ENCODE measurements around the gene MRRF.

Gene MRRF

GRCh38 chr9:122277285-122277897, 12.7 kb downstream of the MRRF start:
- no peak for TF ChIP-seq ZNF274 (IDR thresholded peaks at IDR 0.05; ENCODE audit: low read depth, low read length)
- no peak overlapping the region for H3K4me3 ChIP-seq (ENCODE audit: low read length)

GRCh38 chr9:122281368-122281767, 16.7 kb downstream of the MRRF start:
- no peak for TF ChIP-seq ZNF274 (IDR thresholded peaks at IDR 0.05; ENCODE audit: low read depth, low read length)
- H3K4me3 ChIP-seq (ENCODE audit: low read length) = no peak overlapping the region

- H3K4me3 ChIP-seq (ENCODE audit: low read length) = no peak overlapping the region
Measured at GRCh38 chr9:122286764-122287163, 22.1 kb downstream of the MRRF start.

GRCh38 chr9:122287214-122287720, 22.6 kb downstream of the MRRF start:
- no peak for TF ChIP-seq ZNF274 (IDR thresholded peaks at IDR 0.05; ENCODE audit: low read depth, low read length)
- H3K4me3 ChIP-seq (ENCODE audit: low read length) = no peak overlapping the region

More at GRCh38 chr9:122286764-122287163, 22.1 kb downstream of the MRRF start:
- no peak for TF ChIP-seq ZNF274 (IDR thresholded peaks at IDR 0.05; ENCODE audit: low read depth, low read length)

GRCh38 chr9:122291458-122291857, 26.8 kb downstream of the MRRF start:
- no peak overlapping the region for H3K4me3 ChIP-seq (ENCODE audit: low read length)
- TF ChIP-seq ZNF274 (IDR thresholded peaks at IDR 0.05; ENCODE audit: low read depth, low read length) = no peak

GRCh38 chr9:122294531-122294930, 29.8 kb downstream of the MRRF start:
- H3K4me3 ChIP-seq (ENCODE audit: low read length) = no peak overlapping the region
- TF ChIP-seq ZNF274 (IDR thresholded peaks at IDR 0.05; ENCODE audit: low read depth, low read length) = no peak

- no peak overlapping the region for H3K4me3 ChIP-seq (ENCODE audit: low read length)
- TF ChIP-seq ZNF274 (IDR thresholded peaks at IDR 0.05; ENCODE audit: low read depth, low read length) = no peak
Measured at GRCh38 chr9:122297512-122297911, 32.8 kb downstream of the MRRF start.

- TF ChIP-seq ZNF274 (IDR thresholded peaks at IDR 0.05; ENCODE audit: low read depth, low read length) = no peak
- no peak overlapping the region for H3K4me3 ChIP-seq (ENCODE audit: low read length)
Measured at GRCh38 chr9:122302237-122303093, 37.8 kb downstream of the MRRF start.

GRCh38 chr9:122307061-122307460, 42.4 kb downstream of the MRRF start:
- TF ChIP-seq ZNF274 (IDR thresholded peaks at IDR 0.05; ENCODE audit: low read depth, low read length) = no peak
- no peak overlapping the region for H3K4me3 ChIP-seq (ENCODE audit: low read length)

- H3K4me3 ChIP-seq (ENCODE audit: low read length) = no peak overlapping the region
- no peak for TF ChIP-seq ZNF274 (IDR thresholded peaks at IDR 0.05; ENCODE audit: low read depth, low read length)
Measured at GRCh38 chr9:122307925-122308324, 43.2 kb downstream of the MRRF start.

- no peak for TF ChIP-seq ZNF274 (IDR thresholded peaks at IDR 0.05; ENCODE audit: low read depth, low read length)
- H3K4me3 ChIP-seq (ENCODE audit: low read length) = no peak overlapping the region
Measured at GRCh38 chr9:122309861-122310260, 45.2 kb downstream of the MRRF start.

- H3K4me3 ChIP-seq (ENCODE audit: low read length) = no peak overlapping the region
- TF ChIP-seq ZNF274 (IDR thresholded peaks at IDR 0.05; ENCODE audit: low read depth, low read length) = no peak
Measured at GRCh38 chr9:122314165-122314564, 49.5 kb downstream of the MRRF start.

- no peak for TF ChIP-seq ZNF274 (IDR thresholded peaks at IDR 0.05; ENCODE audit: low read depth, low read length)
Measured at GRCh38 chr9:122315534-122315933, 50.9 kb downstream of the MRRF start.

GRCh38 chr9:122318284-122318683, 53.6 kb downstream of the MRRF start:
- H3K4me3 ChIP-seq (ENCODE audit: low read length) = no peak overlapping the region
- no peak for TF ChIP-seq ZNF274 (IDR thresholded peaks at IDR 0.05; ENCODE audit: low read depth, low read length)

More at GRCh38 chr9:122315534-122315933, 50.9 kb downstream of the MRRF start:
- no peak overlapping the region for H3K4me3 ChIP-seq (ENCODE audit: low read length)

- no peak for TF ChIP-seq ZNF274 (IDR thresholded peaks at IDR 0.05; ENCODE audit: low read depth, low read length)
Measured at GRCh38 chr9:122320413-122320881, 55.8 kb downstream of the MRRF start.

More at GRCh38 chr9:122320413-122320881, 55.8 kb downstream of the MRRF start:
- no peak overlapping the region for H3K4me3 ChIP-seq (ENCODE audit: low read length)

All from GM08714 (cell line).